Astrocyte of the spinal cord (primary cell): ENCODE results near the gene SMARCD3.

Source experiments
- DNase-seq: peaks from one replicate; pipeline ENCODE4 v3.0.0; 2011; ENCODE audit warnings: low read depth, low spot score
- H3K4me3 ChIP-seq: 2 replicates; pipeline ENCODE4 v1.5.1; 2011; ENCODE audit warnings: low read depth, mild to moderate bottlenecking, low read length, moderate library complexity
- in situ Hi-C: cut with HindIII; loops from 2 replicates; pipeline ENCODE4 v1.10.0; 2017; ENCODE audit warnings: low sequenced_read_pairs
- TF ChIP-seq, protein P1 (sequence below): IDR thresholded peaks from 2 replicates; pipeline ENCODE4 v1.5.1; 2012; ENCODE audit warnings: low read depth, mild to moderate bottlenecking, low read length, inconsistent platforms

The SMARCD3 gene

DNA sequence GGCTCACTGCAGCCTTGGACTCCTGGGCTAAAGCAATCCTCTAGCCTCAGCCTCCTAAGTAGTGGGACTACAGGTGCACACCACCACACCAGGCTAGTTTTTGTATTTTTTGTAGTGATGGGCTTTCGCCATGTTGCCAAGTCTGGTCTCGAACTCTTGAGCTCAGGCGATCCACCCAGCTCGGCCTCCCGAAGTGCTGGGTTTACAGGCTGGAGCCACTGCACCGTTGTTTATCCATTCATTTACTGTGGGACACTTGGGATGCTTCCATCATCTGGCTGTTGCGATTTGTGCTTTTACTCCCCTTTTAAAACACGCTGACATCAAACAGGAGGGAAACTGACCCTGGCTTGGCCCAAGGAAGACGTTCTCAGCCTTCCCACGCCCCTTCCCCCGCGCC is 30.5 kb upstream of the SMARCD3 start:
- in situ Hi-C loops, result no loop called here
- no peak overlapping the region for H3K4me3 ChIP-seq
- DNase-seq, result no peak
- TF ChIP-seq, protein P1, sequence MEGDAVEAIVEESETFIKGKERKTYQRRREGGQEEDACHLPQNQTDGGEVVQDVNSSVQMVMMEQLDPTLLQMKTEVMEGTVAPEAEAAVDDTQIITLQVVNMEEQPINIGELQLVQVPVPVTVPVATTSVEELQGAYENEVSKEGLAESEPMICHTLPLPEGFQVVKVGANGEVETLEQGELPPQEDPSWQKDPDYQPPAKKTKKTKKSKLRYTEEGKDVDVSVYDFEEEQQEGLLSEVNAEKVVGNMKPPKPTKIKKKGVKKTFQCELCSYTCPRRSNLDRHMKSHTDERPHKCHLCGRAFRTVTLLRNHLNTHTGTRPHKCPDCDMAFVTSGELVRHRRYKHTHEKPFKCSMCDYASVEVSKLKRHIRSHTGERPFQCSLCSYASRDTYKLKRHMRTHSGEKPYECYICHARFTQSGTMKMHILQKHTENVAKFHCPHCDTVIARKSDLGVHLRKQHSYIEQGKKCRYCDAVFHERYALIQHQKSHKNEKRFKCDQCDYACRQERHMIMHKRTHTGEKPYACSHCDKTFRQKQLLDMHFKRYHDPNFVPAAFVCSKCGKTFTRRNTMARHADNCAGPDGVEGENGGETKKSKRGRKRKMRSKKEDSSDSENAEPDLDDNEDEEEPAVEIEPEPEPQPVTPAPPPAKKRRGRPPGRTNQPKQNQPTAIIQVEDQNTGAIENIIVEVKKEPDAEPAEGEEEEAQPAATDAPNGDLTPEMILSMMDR, result no peak

DNA sequence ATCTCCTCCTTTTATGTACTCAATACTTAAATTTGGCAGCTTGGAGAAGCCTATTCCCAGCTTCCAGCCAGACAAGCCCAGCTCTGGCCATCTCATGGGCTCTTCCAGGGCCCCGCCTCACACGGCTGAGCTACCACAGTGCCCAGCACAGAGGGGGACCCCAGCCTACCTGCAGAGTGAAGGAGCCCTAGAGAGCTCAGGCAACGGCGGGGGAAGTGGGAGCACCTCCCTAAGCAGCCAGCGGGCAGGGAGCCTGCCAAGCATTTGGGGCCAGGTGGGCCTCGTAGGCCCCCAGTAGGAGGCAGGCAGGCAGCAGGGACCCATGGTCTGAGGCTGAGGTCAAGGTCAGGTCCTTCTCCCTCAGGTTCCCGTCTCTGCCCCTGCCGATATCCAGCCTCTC is 29.1 kb upstream of the SMARCD3 start:
- in situ Hi-C loops, result no loop called here
- TF ChIP-seq, protein P1, result no peak
- no peak for DNase-seq
- no peak overlapping the region for H3K4me3 ChIP-seq

DNA sequence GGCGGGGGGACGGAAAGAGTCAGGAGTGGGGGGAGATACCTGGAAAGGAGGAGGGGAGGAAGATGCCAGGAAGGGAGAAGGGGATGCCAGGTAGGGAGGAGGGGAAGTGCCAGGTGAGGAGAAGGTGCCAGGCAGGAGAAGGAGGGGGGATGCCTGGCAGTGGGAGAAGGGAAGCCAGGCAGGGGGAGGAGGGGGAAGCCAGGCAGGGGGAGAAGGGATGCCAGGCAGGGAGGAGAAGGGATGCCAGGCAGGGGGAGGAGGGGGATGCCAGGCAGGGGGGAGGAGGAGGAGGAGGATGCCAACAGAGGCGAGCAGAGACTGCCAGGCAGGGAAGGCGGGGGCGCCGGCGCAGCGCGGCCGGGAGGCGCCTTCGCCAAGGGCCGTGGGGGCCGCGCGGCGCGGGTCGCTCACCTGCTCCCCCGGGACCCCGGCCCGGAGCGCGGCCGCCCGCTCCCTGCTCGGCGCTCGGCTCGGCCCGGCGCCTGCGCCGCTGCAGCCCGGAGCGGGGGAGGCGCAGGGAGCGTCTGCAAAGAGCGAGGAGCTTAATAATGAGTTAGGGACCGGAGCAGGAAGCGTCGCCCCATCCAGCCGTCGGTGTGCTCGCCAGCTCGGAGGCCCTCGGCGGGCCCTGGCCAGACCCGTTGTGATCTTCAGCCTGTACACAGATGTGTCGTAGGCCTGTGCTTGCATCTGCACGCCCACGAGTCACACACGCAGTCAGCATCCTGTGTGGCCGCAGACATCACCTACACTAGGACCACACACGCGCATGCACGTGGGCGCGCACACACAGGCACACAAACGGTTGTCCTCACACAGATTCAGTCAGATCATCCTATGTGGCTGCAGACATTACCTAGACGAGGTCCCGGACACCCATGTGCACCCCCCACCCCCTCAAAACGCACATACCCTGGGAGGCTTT is 28.4 kb upstream of the SMARCD3 start:
- TF ChIP-seq, protein P1, result no peak
- peak; percentile 45 for DNase-seq
- in situ Hi-C loops, result no loop called here
- peak overlapping the region; percentile 35 for H3K4me3 ChIP-seq

DNA sequence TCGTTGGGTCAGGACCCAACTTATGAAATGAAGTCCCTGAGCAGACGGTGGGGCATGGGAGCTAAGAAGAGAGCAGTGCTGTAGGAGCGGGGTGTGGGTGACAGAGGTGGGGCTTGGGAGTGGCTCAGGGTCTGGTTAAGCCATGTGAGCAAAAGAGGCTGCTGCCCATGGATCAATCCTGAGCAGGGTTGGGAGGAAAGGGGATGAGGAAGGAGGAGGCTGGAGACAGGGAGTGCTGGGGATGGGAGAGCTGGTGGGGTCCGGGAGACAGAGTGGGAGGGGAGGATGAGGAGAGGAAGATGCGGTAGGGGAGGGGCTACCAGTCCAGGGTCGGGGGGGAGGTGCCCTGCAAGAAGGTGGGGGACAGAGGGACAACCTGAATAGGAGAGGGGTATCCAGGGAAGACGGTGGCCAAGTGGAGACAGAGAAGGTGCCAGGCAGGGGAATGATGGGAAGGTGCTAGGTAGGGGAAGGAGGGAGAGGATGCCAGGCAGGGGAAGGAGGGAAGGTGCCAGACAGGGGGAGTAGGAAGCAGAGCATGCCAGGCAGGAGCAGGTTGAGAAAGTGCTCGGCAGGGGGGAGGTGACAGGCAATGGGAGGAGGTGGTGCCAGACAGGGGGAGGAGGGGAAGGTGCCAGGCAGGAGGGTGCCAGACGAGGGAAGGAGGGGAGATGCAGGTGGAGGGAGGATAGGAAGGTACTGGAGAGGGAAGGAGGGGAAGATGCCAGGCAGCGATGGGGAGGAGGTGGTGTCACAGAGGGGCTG is 27.5 kb upstream of the SMARCD3 start:
- no peak for DNase-seq

DNA sequence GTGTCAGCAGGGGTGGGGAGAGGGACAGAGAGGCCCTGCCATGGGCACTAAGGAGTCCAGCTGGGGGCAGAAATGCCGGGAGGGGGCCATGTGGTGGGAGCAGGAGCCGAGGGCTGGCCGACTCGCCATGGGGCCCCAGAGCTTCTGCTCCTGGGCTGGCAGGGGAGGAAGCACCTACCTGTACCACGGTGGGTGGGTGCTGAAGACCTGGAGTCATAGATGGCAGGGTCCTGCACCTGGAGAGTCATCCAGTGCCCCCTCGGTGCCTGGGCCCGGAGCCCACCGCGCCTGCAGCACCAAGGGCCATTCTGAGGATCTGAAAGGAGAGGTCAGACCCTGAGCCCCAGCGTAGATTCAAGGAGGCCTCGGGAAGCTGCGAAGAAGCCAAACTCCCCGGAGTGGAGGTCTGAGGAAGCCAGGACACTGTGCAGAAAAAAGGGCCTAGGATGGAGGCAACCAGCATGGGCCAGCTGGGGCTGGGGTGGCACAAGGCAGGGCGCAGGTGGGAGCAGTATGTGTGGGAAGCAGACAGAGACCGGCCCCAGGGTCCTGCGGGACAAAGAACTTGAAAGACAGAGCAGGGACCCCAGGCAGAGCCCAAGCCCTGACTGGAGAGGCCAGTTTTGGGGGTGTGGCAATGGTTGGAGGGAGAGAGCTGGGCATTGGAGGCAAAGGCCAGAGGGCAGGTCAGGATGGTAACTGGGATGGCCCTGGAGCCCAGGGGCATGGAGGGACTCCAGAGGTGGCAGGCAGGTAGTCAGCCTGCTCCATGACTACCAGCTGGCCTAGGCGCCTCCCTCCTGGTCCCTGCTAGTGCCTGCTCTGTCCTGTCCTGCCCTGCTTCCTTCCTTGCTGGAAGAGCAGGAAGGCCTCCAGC is 26.7 kb upstream of the SMARCD3 start:
- no peak for DNase-seq
- in situ Hi-C loops, result no loop called here
- no peak overlapping the region for H3K4me3 ChIP-seq
- TF ChIP-seq, protein P1, result no peak

More for the DNA sequence above, 27.5 kb upstream of the SMARCD3 start:
- in situ Hi-C loops, result no loop called here
- H3K4me3 ChIP-seq, result no peak overlapping the region
- TF ChIP-seq, protein P1, result no peak

DNA sequence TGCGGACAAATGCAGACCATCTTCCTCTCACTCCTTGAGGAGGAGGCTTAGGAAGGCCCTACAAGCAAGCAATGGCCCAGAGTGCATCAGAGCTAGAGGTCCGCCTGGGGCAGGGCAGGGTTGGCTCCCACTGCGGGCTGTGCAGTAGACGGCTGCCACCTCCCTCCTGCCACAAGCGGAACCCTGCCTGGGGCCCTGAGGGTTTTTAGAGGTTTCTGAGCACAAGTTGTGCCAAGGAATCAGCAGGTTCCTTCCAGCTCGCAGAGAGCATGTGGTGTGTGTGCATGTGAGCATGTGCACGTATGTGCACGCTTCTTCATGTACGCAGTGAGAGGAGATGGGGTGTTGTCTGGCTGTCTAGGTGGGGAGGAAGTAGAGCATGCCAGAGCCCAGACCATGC is 25.9 kb upstream of the SMARCD3 start:
- H3K4me3 ChIP-seq, result no peak overlapping the region
- TF ChIP-seq, protein P1, result no peak
- no peak for DNase-seq
- in situ Hi-C loops, result no loop called here
